HG03039 (cell line): ENCODE measurements around the gene ENSA.
"Not testable (repeated sequence)": the region's sequence is repeated elsewhere in the genome, so short reads cannot be mapped to it uniquely, and the experiment has no call there.

ENCODE experiments used
- ATAC-seq: cut with Tn5 transposase; IDR thresholded peaks from one replicate; pipeline ENCODE4 v1.9.1; 2021; ENCODE audit warnings: mild to moderate bottlenecking, moderate library complexity; ENCODE audit not compliant: unreplicated experiment

Gene ENSA

GRCh38 chr1:150622303-150622975 lies 7.0 kb downstream of the ENSA start:
- ATAC-seq = no peak

- no peak for ATAC-seq
These were observed 7.7 kb downstream of the ENSA start for GRCh38 chr1:150621497-150622302.

- no peak for ATAC-seq
These were observed 8.5 kb downstream of the ENSA start for GRCh38 chr1:150620919-150621318.

GRCh38 chr1:150619576-150620509 lies 9.6 kb downstream of the ENSA start:
- no peak for ATAC-seq

- ATAC-seq = no peak
These were observed 13.8 kb downstream of the ENSA start for GRCh38 chr1:150615346-150616201.

- no peak for ATAC-seq
These were observed 16.1 kb downstream of the ENSA start for GRCh38 chr1:150613061-150613920.

GRCh38 chr1:150612014-150612345 lies 17.4 kb downstream of the ENSA start:
- no peak for ATAC-seq

- ATAC-seq = no peak
These were observed 18.8 kb downstream of the ENSA start for GRCh38 chr1:150610576-150610975.

- ATAC-seq = no peak
These were observed 19.7 kb downstream of the ENSA start for GRCh38 chr1:150609732-150610131.

GRCh38 chr1:150606463-150607142 lies 22.8 kb downstream of the ENSA start:
- ATAC-seq = no peak

- not testable (repeated sequence) for ATAC-seq
These were observed 24.0 kb downstream of the ENSA start for GRCh38 chr1:150605451-150605731.

GRCh38 chr1:150604226-150604588 lies 25.2 kb downstream of the ENSA start:
- no peak for ATAC-seq

- no peak for ATAC-seq
These were observed 25.7 kb downstream of the ENSA start for GRCh38 chr1:150603711-150604110.

- ATAC-seq = not testable (repeated sequence)
These were observed 27.0 kb downstream of the ENSA start for GRCh38 chr1:150602372-150602771.

GRCh38 chr1:150601540-150601939 lies 27.9 kb downstream of the ENSA start:
- ATAC-seq = no peak

- not testable (repeated sequence) for ATAC-seq
These were observed 31.1 kb downstream of the ENSA start for GRCh38 chr1:150598346-150598745.

- ATAC-seq = no peak
These were observed 32.4 kb downstream of the ENSA start for GRCh38 chr1:150596976-150597375.

GRCh38 chr1:150596095-150596892 lies 33.1 kb downstream of the ENSA start:
- no peak for ATAC-seq
